ENCODE measurements around the gene ZNF418.

- no peak for TF ChIP-seq KLF9 (CRISPR knock-in tag; IDR thresholded peaks at IDR 0.05; ENCODE audit: low read depth)
- no peak for TF ChIP-seq ZNF281 (CRISPR knock-in tag; IDR thresholded peaks at IDR 0.05; ENCODE audit: borderline replicate concordance)
- no peak for TF ChIP-seq BCL6 (CRISPR knock-in tag; IDR thresholded peaks at IDR 0.05)
- TF ChIP-seq NCOA1 (CRISPR knock-in tag; IDR thresholded peaks at IDR 0.05): no peak
- no peak for TF ChIP-seq ZSCAN5A (CRISPR knock-in tag; IDR thresholded peaks at IDR 0.05; ENCODE audit: borderline replicate concordance)
- TF ChIP-seq CTCF (CRISPR knock-in tag; IDR thresholded peaks at IDR 0.05): no peak
- no peak for TF ChIP-seq TCF7 (IDR thresholded peaks at IDR 0.05; ENCODE audit: low read depth)
- TF ChIP-seq ZSCAN20 (CRISPR knock-in tag; IDR thresholded peaks at IDR 0.05; ENCODE audit: borderline replicate concordance): no peak
Measured at GRCh38 chr19:57888107-57888559, 47.1 kb downstream of the ZNF418 start.

Measured in HepG2 (cell line).